ENCODE measurements around the gene TRPV6.

Gene TRPV6

DNA sequence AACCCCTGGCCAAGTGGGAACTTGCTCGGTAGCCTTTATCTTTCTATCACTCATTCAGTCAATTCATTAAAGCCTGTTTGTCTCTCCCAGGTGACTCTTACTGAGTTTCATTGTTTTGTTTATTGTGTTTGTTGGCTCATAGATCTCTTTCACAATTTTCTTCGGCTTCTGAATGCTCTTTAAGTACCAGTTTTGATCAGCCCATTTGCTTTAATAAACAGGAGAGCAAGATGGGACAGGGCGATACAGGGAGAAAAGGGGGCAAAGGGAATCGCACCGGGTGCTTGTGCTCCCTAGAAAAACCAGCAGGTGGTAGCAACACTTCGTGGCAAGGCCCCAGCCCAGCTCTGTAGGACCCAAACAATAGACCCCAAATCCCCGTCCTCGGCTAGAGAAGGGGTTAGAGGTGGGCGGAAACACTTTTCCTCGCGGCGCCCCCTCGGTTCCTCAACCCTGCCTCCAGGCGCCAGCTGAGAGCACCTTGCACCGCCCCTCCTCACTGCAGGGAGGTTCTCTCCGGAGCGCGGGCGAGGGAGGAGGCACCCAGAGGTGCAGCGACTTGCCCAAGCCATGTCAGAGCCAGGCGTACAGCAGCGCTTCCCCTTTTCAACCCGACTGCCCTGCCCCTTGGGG is 31.7 kb downstream of the TRPV6 start:
- peak; percentile 43 for DNase-seq (ENCODE audit: low read depth)

GRCh38 chr7:142851919-142852318 is 33.6 kb downstream of the TRPV6 start:
- no peak for DNase-seq (ENCODE audit: low read depth)

DNA sequence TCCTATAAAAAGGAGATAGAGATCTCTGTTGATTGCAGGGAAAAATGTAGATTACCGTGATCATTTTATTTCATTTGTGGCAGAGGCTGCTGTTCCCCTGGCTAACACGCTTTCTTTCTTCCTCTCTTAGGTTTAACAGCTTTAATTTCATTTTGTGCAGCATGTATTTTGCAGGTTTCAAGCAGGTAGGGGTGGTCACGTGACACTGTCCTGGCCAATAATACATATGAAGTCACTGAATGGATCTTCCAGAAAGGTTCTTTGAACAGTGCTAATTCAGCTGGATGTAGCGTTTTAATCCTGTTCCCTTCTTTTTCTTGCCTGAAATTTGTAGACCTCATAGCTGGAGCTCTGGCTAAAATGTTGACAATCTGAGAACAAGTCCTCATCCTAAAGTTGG is 34.3 kb downstream of the TRPV6 start:
- no peak for DNase-seq (ENCODE audit: low read depth)

DNA sequence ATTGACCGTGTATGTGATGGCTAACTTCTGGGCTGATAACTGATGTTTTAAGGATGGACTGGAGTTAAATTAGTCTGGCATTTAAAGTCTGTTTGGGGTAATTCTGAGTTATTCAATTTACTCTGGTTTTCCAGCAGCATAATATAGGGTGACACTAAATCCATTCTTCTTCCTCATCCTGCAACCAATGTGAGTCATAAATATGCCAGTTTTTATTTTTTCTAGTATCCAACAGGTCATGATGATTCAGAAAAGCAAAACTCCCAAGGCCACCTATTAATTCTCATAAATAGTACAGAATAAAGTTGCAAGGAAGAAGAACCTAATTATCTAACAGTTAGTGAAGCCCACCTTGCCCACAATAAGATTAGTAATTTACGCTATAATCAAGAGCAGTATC is 38.2 kb downstream of the TRPV6 start:
- DNase-seq (ENCODE audit: low read depth) = no peak

DNA sequence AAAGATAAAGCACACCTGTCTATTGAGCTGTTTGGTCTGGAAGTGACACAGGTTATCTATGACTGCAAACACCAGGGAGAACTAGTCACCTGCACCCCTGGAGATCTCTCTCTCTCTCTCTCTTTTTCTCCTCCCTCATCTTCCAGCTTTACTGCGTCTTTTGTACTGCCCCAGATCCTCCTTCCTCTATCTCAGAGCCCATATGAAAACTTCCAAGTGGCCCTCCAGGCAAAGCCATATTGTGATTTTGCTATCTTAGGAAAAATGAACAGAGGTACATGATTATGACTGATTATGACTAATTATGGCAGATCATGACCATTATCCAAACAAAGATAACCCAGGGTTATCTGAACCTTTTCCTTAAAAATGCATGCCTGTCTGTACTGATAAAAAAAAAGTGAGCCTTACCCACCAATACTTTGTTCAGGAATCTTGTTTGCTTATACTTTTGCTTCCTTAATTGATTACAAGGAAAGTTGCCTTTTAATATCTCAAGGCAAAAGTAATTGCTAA is 43.2 kb downstream of the TRPV6 start:
- DNase-seq (ENCODE audit: low read depth) = no peak

- no peak for DNase-seq (ENCODE audit: low read depth)
Measured at GRCh38 chr7:142838461-142839213, 46.9 kb downstream of the TRPV6 start.

- DNase-seq (ENCODE audit: low read depth) = no peak
Measured at GRCh38 chr7:142836426-142836825, 49.1 kb downstream of the TRPV6 start.

- DNase-seq (ENCODE audit: low read depth) = no peak
Measured at GRCh38 chr7:142835487-142835886, 50.1 kb downstream of the TRPV6 start.

GRCh38 chr7:142833174-142834048 is 52.1 kb downstream of the TRPV6 start:
- no peak for DNase-seq (ENCODE audit: low read depth)

GRCh38 chr7:142832417-142832816 is 53.1 kb downstream of the TRPV6 start:
- DNase-seq (ENCODE audit: low read depth) = no peak

- DNase-seq (ENCODE audit: low read depth) = no peak
Measured at GRCh38 chr7:142827951-142828500, 57.5 kb downstream of the TRPV6 start.

DNA sequence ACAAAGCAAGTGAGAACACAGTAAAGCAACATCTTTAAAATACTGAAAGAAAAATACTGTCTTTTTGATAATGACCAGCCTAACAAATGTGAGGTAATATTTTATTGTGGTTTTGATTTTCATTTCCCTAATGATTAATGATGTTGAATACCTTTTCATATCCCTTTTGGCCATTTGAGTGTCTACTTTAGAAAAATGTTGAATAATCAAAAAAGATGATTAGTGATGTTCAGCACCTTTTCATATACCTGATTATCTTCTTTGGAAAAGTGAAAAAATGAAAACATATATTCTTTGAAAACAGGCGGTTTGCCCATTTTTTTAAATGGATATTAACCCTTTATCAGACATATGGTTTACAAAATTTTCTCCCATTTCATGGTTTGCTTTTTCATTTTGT is 62.8 kb downstream of the TRPV6 start:
- DNase-seq (ENCODE audit: low read depth) = no peak
